Activated naive CD4-positive, alpha-beta T cell treated with anti-CD3 and anti-CD28 coated beads, Interleukin-2, amount 50 U/mL, for 72 hours (primary cell): ENCODE measurements around the gene ZNG1B. TPM values are rescaled to one million over a fixed set of nuclear protein-coding genes. Genes with fewer than 3 reads are reported as not detected.
"Not testable (repeated sequence)": the region's sequence is repeated elsewhere in the genome, so short reads cannot be mapped to it uniquely, and the experiment has no call there.

ENCODE experiments used
- ATAC-seq, 2 donors: fragments of 150-1000 bp; cut with Tn5 transposase; 2 replicates each; pipeline ENCODE4 v1.10.0; 2021; ENCODE audit warnings: mild to moderate bottlenecking in 2 of 2, moderate library complexity in 2 of 2
- DNase-seq, 2 donors: peaks; one replicate each; pipeline ENCODE4 v3.0.0; 2021 to 2022; ENCODE audit warnings: low spot score in 2 of 2
- H3K27ac Mint-ChIP-seq, 2 donors: one replicate each; pipeline ENCODE4 v1.8.0; 2022; ENCODE audit warnings: mild to moderate bottlenecking in 2 of 2, mixed read lengths in 2 of 2
- H3K36me3 Mint-ChIP-seq, 2 donors: one replicate each; pipeline ENCODE4 v1.8.0; 2022; ENCODE audit warnings: mixed read lengths in 2 of 2
- H3K9me3 Mint-ChIP-seq, 2 donors: one replicate each; pipeline ENCODE4 v1.8.0; 2022; ENCODE audit warnings: mixed read lengths in 2 of 2
- total RNA-seq, 2 donors: library from RNA; stranded (reverse); gene quantifications; one replicate each; pipeline ENCODE4 v1.2.3, GENCODE V29; 2022

The ZNG1B gene
- total RNA-seq, 2 donors from 2014 or later: 38.8 to 47.7 TPM

DNA sequence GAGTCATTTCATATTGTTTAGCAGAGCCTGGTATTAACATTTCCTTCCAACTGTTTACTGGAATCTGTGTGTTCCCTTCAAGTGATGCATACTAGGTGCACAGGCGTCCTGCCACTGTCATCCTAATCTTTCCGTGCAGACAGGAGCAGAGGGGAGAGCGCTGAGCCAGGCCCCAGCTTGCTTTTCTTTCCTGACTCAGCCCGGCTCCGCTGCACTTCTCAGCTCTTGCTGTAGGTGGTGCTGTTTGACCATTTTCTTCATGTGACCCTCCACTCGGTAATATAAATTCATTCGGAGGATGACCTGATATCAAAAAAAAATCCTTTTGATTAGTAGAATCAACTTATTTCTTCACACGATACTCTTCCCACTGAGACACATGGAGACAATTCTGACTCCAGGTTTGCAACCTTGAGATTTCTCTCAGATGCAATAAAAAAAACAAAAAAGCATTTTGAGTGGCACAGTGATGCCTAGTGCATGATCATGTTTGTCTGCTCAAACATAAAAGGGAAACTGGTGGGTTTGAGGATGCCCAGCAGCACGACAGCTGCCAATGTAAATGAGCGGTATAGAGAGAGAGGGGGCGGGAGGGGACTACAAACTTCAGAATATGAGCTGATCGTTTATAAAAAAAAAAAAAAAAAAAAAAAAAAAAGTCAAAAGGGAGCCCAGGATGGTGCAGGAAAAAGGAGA lies 90.0 kb downstream of the ZNG1B start:
- not testable (repeated sequence) for H3K9me3 Mint-ChIP-seq, H3K27ac Mint-ChIP-seq, DNase-seq, H3K36me3 Mint-ChIP-seq
- ATAC-seq: peak; percentile 81 to 89

DNA sequence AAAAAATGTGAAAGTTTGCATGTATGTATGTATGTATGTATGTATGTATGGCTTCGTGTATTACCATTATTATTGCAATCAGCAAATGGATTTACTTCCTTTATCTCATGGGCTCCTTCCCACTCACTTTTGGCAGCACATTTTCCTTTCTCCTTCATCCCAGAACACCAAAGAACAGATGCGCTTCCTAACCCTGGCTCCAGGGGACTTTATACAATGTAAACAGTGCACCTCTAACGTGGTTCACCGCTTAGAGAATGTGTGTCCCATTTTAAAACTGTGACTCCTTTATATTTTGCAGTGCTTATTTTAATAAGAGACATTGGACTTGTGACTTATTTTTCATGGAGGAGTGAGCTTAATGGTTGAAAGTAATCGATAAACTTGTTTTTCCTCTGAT lies 90.6 kb downstream of the ZNG1B start:
- H3K36me3 Mint-ChIP-seq, H3K27ac Mint-ChIP-seq, ATAC-seq, H3K9me3 Mint-ChIP-seq, DNase-seq: not testable (repeated sequence)

- DNase-seq, H3K36me3 Mint-ChIP-seq, ATAC-seq, H3K27ac Mint-ChIP-seq, H3K9me3 Mint-ChIP-seq: not testable (repeated sequence)
Observed at GRCh38 chr2:113528904-113529303, 91.4 kb downstream of the ZNG1B start.

GRCh38 chr2:113532991-113533390 lies 95.5 kb downstream of the ZNG1B start:
- not testable (repeated sequence) for H3K36me3 Mint-ChIP-seq, H3K27ac Mint-ChIP-seq, H3K9me3 Mint-ChIP-seq, DNase-seq, ATAC-seq

DNA sequence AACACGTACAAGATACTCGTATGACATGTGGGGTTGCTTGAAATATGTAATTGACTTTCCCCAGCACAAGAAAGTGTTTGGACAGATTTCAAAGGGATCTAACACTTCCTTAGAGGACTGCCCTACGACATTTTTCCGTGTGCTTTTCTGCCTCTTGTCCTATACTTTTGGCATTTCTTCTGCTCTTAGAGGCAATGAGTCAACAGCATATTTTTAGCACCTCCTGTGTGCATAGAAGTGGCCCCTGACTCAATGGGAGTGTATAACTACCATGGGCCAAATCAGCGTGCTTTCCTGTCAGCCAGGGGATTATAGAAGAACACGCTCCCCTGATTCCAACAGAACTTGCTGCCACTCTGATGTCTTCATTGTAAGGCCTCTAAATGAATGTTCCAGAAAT lies 99.1 kb downstream of the ZNG1B start:
- H3K36me3 Mint-ChIP-seq, H3K27ac Mint-ChIP-seq, ATAC-seq: not testable (repeated sequence)

DNA sequence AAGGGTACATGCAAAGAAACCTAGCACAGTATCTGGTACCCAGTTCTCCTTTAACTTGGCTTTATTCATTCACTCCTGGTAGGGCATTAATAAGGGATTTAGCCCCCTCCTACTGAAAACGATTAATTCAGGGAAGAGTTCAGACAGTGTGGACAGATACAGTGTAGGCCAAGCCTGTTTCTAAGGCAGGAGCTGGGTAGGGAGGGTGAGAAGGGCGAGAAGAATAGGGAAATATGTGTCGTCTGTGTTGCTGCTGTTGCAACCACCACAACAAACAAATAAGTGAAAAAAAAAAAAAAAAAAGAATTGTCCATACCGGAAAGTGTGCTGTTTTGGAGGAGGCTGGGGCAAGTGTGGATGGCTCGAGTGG lies 103.3 kb downstream of the ZNG1B start:
- not testable (repeated sequence) for H3K9me3 Mint-ChIP-seq, DNase-seq, H3K27ac Mint-ChIP-seq, ATAC-seq, H3K36me3 Mint-ChIP-seq

More for the DNA sequence above, 99.1 kb downstream of the ZNG1B start:
- not testable (repeated sequence) for H3K9me3 Mint-ChIP-seq, DNase-seq

DNA sequence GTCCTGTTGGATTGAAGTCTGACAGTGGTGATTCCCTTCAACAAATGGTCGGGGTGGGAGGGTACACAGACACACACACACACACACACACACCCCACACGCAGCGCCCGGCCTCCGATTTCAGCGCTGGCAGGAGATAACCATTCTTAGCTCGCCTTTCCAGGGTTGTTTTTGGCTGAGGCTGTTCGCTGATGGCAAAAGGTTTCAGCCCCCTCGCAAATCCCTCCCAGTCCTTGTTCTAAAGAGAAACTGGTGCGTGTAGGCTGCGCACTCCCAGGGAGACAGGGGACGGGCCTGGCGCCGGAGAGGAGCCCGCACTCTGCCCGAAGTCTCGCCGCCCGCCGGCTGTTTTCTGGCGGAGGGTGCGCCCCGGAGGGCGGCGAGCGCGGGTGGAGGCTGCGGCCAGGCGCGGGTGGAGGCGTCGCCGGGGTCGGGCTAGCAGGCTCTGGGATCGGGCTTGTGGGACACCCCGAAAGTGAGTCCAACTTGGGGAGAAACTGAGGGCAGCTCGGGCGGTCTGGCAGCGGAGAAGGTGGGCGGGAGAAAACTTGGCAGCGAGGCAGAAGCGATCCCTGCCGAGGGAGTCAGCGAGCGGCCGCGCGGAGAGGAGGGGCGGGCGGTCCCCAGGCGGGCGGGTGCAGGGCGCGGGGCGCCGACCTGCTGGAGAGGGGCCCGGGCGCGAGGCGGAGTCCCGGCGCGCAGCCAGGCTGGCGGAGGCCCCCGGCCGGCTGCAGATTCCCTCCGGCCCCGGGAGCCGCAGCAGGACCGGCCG lies 103.9 kb downstream of the ZNG1B start:
- not testable (repeated sequence) for H3K27ac Mint-ChIP-seq, H3K9me3 Mint-ChIP-seq, H3K36me3 Mint-ChIP-seq
- DNase-seq: peak in 1 of 2 donors; percentile 27
- ATAC-seq: peak; percentile 63 to 75

GRCh38 chr2:113541976-113542485 lies 104.5 kb downstream of the ZNG1B start:
- H3K36me3 Mint-ChIP-seq, DNase-seq, H3K9me3 Mint-ChIP-seq, H3K27ac Mint-ChIP-seq: not testable (repeated sequence)
- ATAC-seq: peak; percentile 54

GRCh38 chr2:113542529-113542928 lies 105.0 kb downstream of the ZNG1B start:
- not testable (repeated sequence) for DNase-seq, H3K36me3 Mint-ChIP-seq, H3K9me3 Mint-ChIP-seq, ATAC-seq
- H3K27ac Mint-ChIP-seq: peak overlapping the region in 1 of 2 donors; percentile 82

Other genes starting within 250 kb of the ZNG1B start
- gene PAX8, start 158.8 kb upstream of the ZNG1B start, total RNA-seq: 1 to 10 TPM in 1 of 2 donors, under 1 TPM in 1; 0.35 to 1.3 TPM
- under 1 TPM in 1 of 2 donors, not detected in 1; 0.30 TPM for gene FOXD4L1, start 61.0 kb downstream of the ZNG1B start, total RNA-seq
- 1 to 10 TPM; 4.3 to 8.1 TPM for gene RABL2A, start 189.6 kb downstream of the ZNG1B start, total RNA-seq